HUES64 (cell line): ENCODE data around the gene TTLL10.

Experiments used
- H3K27ac ChIP-seq: 2 replicates; pipeline ENCODE4 v1.7.0; 2013; ENCODE audit warnings: low read depth, low read length, inconsistent platforms
- H3K27me3 ChIP-seq: 2 replicates; pipeline ENCODE4 v1.6.1; 2013; ENCODE audit warnings: mild to moderate bottlenecking, low read length; ENCODE audit not compliant: insufficient read depth
- H3K36me3 ChIP-seq: 2 replicates; pipeline ENCODE4 v1.6.1; 2013; ENCODE audit warnings: mild to moderate bottlenecking, low read length; ENCODE audit not compliant: insufficient read depth
- H3K4me1 ChIP-seq: 2 replicates; pipeline ENCODE4 v1.6.1; 2013; ENCODE audit warnings: mild to moderate bottlenecking, low read length, moderate library complexity; ENCODE audit not compliant: insufficient read depth
- H3K4me3 ChIP-seq: 2 replicates; pipeline ENCODE4 v1.5.1; 2013; ENCODE audit warnings: mild to moderate bottlenecking, low read length, moderate library complexity
- H3K9ac ChIP-seq: 2 replicates; pipeline ENCODE4 v1.6.1; 2013; ENCODE audit warnings: mild to moderate bottlenecking, low read depth, low read length
- H3K9me3 ChIP-seq: 2 replicates; pipeline ENCODE4 v1.6.1; 2013; ENCODE audit warnings: low read depth, low read length; ENCODE audit not compliant: insufficient read depth
- WGBS: fragments of 150-250, 120-280 bp; methylation state at CpG from one replicate; pipeline ENCODE4 v1.1.7; 2013; ENCODE audit warnings: missing lambda C conversion rate; 5-methylcytosine and 5-hydroxymethylcytosine counted together

Gene TTLL10

DNA sequence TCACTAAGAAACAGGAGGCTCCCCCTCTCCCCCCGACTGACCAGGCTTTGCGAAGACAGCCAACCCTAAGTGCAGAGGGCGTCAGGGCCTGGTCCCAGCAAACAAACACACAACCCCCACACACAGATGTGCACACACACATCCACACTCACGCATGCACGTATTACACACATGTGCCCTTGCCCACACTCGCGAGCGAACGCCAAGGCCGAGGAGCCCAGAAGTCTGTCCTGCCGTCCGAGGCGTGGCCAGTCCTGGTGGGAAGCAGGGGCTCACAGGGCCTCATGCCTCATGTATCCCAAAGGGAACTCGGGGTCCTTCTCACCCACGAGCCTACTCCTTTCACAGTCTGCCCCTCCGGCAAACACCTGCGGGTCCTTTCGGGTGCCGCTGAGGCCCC lies 56.1 kb downstream of the TTLL10 start:
- WGBS: 96% methylated on average over 19 of the region's 19 CpGs
- no peaks in the 10 kb centered on the region for H3K9me3 ChIP-seq
- H3K4me3 ChIP-seq: no peak overlapping the region

DNA sequence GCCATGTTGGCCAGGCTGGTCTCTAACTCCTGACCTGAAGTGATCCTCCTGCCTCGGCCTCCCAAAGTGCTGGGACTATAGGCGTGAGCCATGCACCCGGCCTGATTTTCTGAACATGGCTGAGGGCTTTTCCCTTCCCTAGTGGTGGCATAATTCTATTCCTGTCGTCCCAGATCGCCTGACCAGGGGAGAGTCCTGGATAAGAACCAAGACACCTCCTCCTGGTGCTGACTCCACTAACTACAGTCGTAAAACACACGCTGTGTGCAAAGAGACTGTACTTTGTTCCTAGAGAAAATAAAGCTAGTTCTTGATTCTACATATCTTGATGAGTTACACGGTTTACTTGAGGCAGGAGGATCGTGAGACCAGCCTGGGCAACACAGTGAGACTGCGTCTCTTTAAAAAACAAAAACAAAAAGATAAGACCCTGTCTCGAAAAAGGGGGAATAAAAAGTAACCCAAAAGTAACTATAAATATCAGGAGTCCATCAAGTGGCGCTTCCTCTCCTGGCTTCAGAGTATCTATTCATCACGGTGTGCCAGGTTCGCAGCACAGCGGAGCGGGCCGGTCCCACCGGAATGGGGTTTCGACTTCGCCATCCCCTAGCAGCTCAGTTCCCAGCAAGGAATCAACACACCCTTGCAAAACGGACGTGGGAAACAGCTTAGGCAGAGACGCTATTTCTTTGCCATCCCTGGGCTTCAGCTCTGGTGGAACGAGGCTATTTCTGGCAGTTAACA lies 57.1 kb downstream of the TTLL10 start:
- H3K27ac ChIP-seq: peak overlapping the region; percentile 78
- WGBS: 37% methylated on average over 24 of the region's 24 CpGs

More for the DNA sequence above, 56.1 kb downstream of the TTLL10 start:
- Histone ChIP-seq H3K36me3 (peaks cover 36% of the 10 kb centered on the region), H3K9ac (no peak overlapping the region), H3K27me3 (no peaks in the 10 kb centered on the region), H3K4me1 (0 out of 2 replicates have a peak, but pooled peaks cover 5% of the 10 kb centered on the region), H3K27ac (no peak overlapping the region)

DNA sequence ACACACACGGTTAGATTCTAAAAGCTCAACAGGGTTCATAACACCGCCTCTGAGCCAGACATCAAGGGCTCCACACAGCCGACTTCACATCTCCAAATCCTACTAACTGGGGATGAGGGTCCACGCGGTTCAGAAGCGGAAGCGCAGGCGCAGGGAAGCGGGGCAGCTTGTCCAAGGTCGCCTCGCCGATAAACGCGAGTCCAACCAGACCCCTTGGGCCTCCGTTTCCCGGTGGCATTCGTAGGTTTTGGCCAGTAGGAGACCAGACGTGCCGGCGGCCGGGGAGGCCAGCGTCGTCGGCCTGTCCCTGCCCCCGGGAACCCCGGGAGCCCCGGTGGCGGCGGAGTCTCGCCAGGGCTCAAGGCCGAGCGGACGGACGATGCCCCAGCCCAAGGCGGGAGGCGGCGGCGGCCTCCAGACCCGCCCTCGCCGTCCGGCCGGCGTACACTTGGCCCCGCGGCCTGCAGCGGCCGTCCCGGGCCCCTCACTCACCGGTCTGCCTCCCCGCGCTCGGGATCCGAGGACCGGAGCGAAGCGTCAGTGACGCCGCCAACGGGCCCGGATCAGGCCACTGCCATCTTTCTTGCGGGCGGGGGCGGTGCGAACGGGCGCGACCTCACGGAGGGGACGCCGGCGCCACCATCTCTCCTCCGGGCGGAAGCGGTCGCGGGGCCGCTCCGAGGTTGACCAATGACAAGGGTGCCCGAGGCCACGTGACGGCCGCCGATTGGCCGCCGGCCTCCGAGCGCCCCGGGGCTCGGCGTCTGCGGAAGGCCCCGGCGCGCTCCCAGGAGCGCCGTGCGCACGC lies 57.9 kb downstream of the TTLL10 start, which contains the start of gene SDF4:
SDF4 (minus strand) TSS at position 602 of the 808 bp plus-strand sequence. CDS start 3,229 bp downstream, outside the sequence.
- Histone ChIP-seq H3K27ac (peak within 1 kb of the TSS; percentile 78), H3K9me3 (no peaks in the 10 kb centered on the region), H3K27me3 (no peaks in the 10 kb centered on the region), H3K4me3 (peak within 1 kb of the TSS; percentile 83), H3K9ac (peak within 1 kb of the TSS; percentile 91), H3K4me1 (0 out of 2 replicates have a peak, but pooled peaks cover 5% of the 10 kb centered on the region), H3K36me3 (peaks cover 22% of the 10 kb centered on the region)
- under 1% methylated on average over 99 of the region's 99 CpGs for WGBS

More for the DNA sequence above, 57.1 kb downstream of the TTLL10 start:
- Histone ChIP-seq H3K27me3 (no peaks in the 10 kb centered on the region), H3K9ac (peak overlapping the region; percentile 91), H3K4me3 (peak overlapping the region; percentile 83), H3K4me1 (0 out of 2 replicates have a peak, but pooled peaks cover 5% of the 10 kb centered on the region), H3K9me3 (no peaks in the 10 kb centered on the region), H3K36me3 (peaks cover 28% of the 10 kb centered on the region)

DNA sequence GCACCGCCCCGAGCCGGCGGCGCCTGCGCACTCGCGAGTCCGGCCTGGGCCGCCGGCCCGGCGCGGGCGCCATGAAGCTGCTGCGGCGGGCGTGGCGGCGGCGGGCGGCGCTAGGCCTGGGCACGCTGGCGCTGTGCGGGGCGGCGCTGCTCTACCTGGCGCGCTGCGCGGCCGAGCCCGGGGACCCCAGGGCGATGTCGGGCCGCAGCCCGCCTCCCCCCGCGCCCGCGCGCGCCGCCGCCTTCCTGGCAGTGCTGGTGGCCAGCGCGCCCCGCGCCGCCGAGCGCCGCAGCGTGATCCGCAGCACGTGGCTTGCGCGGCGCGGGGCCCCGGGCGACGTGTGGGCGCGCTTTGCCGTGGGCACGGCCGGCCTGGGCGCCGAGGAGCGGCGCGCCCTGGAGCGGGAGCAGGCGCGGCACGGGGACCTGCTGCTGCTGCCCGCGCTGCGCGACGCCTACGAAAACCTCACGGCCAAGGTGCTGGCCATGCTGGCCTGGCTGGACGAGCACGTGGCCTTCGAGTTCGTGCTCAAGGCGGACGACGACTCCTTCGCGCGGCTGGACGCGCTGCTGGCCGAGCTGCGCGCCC lies 58.6 kb downstream of the TTLL10 start, which contains the start of gene B3GALT6:
B3GALT6 (plus strand) TSS at position 30 of the 588 bp plus-strand sequence; CDS start at position 72, 42 bp downstream.
- WGBS: 22% methylated on average over 100 of the region's 100 CpGs
- Histone ChIP-seq H3K9me3 (no peaks in the 10 kb centered on the region), H3K27me3 (no peaks in the 10 kb centered on the region), H3K4me1 (0 out of 2 replicates have a peak, but pooled peaks cover 5% of the 10 kb centered on the region), H3K36me3 (peaks cover 21% of the 10 kb centered on the region), H3K9ac (peak within 1 kb of the TSS; percentile 91), H3K4me3 (peak within 1 kb of the TSS; percentile 83), H3K27ac (peak within 1 kb of the TSS; percentile 78)

DNA sequence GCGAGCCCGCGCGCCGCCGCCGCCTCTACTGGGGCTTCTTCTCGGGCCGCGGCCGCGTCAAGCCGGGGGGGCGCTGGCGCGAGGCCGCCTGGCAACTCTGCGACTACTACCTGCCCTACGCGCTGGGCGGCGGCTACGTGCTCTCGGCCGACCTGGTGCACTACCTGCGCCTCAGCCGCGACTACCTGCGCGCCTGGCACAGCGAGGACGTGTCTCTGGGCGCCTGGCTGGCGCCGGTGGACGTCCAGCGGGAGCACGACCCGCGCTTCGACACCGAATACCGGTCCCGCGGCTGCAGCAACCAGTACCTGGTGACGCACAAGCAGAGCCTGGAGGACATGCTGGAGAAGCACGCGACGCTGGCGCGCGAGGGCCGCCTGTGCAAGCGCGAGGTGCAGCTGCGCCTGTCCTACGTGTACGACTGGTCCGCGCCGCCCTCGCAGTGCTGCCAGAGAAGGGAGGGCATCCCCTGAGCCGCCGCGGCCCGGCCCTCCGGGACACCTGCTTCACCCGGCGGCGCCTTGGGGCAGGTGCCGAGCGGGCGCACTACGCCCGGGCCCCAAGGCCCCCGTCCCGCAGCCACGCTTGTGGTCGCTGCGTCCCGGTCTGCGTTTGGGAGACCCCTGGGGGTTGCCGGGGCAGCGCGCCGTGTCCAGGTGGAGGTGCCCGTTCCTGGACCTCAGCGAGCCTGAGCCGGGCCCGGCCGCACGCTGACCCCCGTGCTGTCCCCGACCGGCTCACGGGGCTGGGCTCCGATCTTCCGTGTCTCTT lies 59.3 kb downstream of the TTLL10 start:
- Histone ChIP-seq H3K4me3 (peak overlapping the region; percentile 40; the same call in 1 of the 2 replicates), H3K36me3 (peaks cover 14% of the 10 kb centered on the region), H3K27me3 (no peaks in the 10 kb centered on the region), H3K27ac (no peak overlapping the region), H3K4me1 (0 out of 2 replicates have a peak, but pooled peaks cover 5% of the 10 kb centered on the region), H3K9me3 (no peaks in the 10 kb centered on the region), H3K9ac (peak overlapping the region; percentile 70; the same call in 1 of the 2 replicates)
- WGBS: 96% methylated on average over 98 of the region's 98 CpGs

DNA sequence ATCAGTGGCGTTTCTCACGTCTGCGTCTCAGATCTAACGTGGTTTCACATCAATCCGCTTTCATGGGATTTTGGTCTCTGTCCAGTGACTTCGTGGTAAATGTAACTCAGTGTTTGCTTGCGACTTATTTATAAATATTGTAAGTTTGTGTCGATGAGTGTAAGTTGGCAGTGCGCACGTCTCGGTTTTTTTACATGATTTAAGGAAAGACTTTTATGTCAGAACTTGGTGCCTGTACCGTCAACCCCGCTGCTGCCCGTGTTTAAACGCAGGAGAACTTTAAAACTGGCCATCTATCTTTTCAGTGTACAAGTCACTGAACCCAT lies 59.9 kb downstream of the TTLL10 start:
- H3K4me3 ChIP-seq: no peak overlapping the region
- H3K27ac ChIP-seq: no peak overlapping the region
- 0 out of 2 replicates have a peak, but pooled peaks cover 5% of the 10 kb centered on the region for H3K4me1 ChIP-seq
- 97% methylated on average over 15 of the region's 15 CpGs for WGBS
- peaks cover 9% of the 10 kb centered on the region for H3K36me3 ChIP-seq
- H3K9ac ChIP-seq: no peak overlapping the region
- no peaks in the 10 kb centered on the region for H3K27me3 ChIP-seq
- H3K9me3 ChIP-seq: no peaks in the 10 kb centered on the region

DNA sequence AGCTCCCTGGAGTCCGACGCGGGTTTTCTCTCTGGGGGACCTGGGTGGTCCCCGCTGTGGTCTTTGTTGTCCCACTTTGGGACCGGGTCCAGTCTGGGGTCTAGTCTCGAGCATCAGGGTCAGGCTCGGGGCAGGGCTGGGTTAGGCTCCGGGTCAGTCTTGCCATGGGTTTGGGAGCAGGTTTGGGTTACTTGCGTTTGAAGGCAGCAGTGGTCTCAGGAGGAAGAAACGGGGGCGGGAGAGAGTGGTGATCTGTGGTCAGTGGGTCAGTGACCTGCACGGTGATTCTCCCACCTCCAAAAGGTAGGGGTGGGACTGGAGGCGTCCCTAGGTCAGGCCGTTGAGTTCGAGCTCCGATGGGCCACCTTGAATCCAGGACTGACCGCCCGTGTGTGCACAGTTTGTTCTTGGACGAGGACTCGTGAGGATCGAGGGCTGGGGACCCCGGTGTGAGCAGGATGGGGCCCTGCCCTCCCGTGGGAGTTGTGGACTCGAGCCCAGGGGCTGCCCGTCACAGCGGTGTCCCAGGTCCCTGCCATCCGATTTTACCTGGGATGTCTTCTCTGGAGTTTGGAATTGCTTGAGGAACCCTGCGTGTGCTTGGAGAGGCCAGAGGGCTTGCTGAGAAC lies 60.6 kb downstream of the TTLL10 start:
- Histone ChIP-seq H3K36me3 (peaks cover 8% of the 10 kb centered on the region; the same call in 1 of the 2 replicates), H3K27me3 (no peaks in the 10 kb centered on the region), H3K9me3 (no peaks in the 10 kb centered on the region), H3K4me3 (no peak overlapping the region), H3K4me1 (0 out of 2 replicates have a peak, but pooled peaks cover 5% of the 10 kb centered on the region), H3K9ac (no peak overlapping the region), H3K27ac (no peak overlapping the region)
- WGBS: 96% methylated on average over 28 of the region's 28 CpGs

DNA sequence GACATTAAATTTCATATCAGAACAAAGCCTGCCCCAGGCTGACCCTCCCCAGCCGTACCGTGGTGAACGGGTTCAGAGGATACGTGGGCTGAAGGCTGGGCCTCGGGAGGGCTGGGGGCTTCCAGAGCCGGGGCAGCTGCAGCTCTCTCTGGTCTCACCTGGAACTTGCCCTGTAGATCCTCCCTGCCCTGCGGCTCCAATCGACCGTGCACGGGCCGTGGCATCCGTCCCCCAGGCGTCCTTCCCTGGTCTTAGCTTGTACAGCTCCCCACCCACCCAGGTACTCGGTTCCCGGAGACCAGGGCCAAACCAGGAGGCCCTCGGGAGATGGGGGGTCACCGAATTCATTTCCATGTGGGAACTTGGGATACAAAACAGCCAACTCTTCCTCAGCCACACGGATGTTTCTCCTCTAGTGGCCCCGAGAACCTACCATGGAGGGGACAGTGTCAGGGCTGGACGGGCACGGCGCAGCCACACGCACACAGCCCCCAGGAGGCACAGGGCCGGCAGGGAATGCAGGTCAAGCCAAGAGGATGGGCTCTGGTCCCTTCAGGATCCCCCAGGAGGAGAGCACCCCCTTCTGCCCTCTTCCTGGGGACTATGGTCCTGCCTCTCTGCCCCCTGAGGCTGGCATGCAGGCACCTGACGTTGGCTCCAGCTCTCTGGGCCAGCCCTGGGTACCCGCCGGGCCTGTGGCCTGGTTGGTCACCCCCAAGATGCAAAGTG lies 61.5 kb downstream of the TTLL10 start:
- Histone ChIP-seq H3K9ac (no peak overlapping the region), H3K9me3 (no peaks in the 10 kb centered on the region), H3K27me3 (no peaks in the 10 kb centered on the region), H3K4me1 (0 out of 2 replicates have a peak, but pooled peaks cover 5% of the 10 kb centered on the region), H3K4me3 (no peak overlapping the region), H3K36me3 (peaks cover 6% of the 10 kb centered on the region; the same call in 1 of the 2 replicates), H3K27ac (no peak overlapping the region)
- 94% methylated on average over 27 of the region's 27 CpGs for WGBS

DNA sequence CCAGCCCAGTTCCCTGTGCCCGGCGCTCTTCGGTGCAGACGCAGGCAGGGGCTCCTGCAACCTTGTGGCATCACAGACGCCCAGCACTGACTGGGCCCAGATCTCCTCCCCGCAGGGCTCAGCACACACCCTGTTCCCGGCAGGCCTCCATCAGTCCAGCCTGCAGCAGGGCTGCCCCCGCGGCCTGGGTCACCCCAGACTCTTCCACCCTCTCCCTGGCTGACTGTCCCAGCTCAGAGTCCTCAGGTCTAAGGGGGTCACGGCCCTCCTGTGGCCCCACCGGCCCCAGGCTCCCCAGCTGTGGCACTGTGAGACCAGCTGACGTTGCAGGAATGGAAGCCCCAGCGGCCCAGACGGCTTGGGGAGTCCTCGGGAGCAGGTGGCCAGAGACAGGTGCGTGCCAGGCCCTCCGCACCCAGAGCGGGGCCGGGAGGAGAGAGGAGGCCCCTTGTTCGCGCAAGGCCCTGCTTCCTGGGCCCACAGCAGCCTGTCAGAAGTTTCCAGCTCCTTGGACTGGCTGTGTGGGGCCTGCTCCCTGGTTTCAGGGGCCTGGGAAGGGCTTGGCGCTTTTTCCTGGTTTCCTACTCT lies 62.6 kb downstream of the TTLL10 start:
- Histone ChIP-seq H3K4me1 (no peaks in the 10 kb centered on the region), H3K9me3 (no peaks in the 10 kb centered on the region), H3K9ac (no peak overlapping the region)

More for the DNA sequence above, 62.6 kb downstream of the TTLL10 start:
- 89% methylated on average over 22 of the region's 22 CpGs for WGBS
- H3K27me3 ChIP-seq: no peaks in the 10 kb centered on the region
- H3K27ac ChIP-seq: no peak overlapping the region
- H3K4me3 ChIP-seq: no peak overlapping the region
- peaks cover 6% of the 10 kb centered on the region; the same call in 1 of the 2 replicates for H3K36me3 ChIP-seq
